Bronchial epithelial cell (primary cell): Measurements from ENCODE around the gene MST1R. TPM values are rescaled to one million over a fixed set of nuclear protein-coding genes. Genes with fewer than 3 reads are reported as not detected.

Experiments used
- DNase-seq: peaks from one replicate; pipeline ENCODE4 v3.0.0-alpha.2; 2010; ENCODE audit warnings: low read depth
- FAIRE-seq: peaks from 2 replicates; lab custom pipeline; 2011; peaks lifted over from hg19 to GRCh38; lab: Jason Lieb, UNC
- H3K27me3 ChIP-seq: 2 replicates; pipeline ENCODE4 v1.5.1; 2011; ENCODE audit warnings: low read length; ENCODE audit not compliant: control insufficient read depth, insufficient read depth
- H3K36me3 ChIP-seq: 2 replicates; pipeline ENCODE4 v1.5.1; 2011; ENCODE audit warnings: low read length; ENCODE audit not compliant: control insufficient read depth, insufficient read depth
- H3K4me3 ChIP-seq: 2 replicates; pipeline ENCODE4 v1.5.1; 2011; ENCODE audit warnings: mild to moderate bottlenecking, low read depth, low read length, control low read depth
- total RNA-seq: library from RNA; depleted of rRNA; stranded (reverse); fragments of >200 nt; gene quantifications from 2 replicates; pipeline ENCODE4 v1.2.1, GENCODE V29; 2014
- TF ChIP-seq, protein P1 (sequence below): IDR thresholded peaks from 2 replicates; pipeline ENCODE4 v1.5.1; 2011; ENCODE audit warnings: mild to moderate bottlenecking, moderate library complexity, low read length, control low read depth, inconsistent platforms; ENCODE audit not compliant: insufficient read depth, severe bottlenecking

The MST1R gene
- total RNA-seq, 1 donor from 2014 or later, result 33.7 TPM

- FAIRE-seq, result no peak
- no peaks in the 10 kb centered on the region for H3K36me3 ChIP-seq
- DNase-seq, result peak; percentile 63
- TF ChIP-seq, protein P1, sequence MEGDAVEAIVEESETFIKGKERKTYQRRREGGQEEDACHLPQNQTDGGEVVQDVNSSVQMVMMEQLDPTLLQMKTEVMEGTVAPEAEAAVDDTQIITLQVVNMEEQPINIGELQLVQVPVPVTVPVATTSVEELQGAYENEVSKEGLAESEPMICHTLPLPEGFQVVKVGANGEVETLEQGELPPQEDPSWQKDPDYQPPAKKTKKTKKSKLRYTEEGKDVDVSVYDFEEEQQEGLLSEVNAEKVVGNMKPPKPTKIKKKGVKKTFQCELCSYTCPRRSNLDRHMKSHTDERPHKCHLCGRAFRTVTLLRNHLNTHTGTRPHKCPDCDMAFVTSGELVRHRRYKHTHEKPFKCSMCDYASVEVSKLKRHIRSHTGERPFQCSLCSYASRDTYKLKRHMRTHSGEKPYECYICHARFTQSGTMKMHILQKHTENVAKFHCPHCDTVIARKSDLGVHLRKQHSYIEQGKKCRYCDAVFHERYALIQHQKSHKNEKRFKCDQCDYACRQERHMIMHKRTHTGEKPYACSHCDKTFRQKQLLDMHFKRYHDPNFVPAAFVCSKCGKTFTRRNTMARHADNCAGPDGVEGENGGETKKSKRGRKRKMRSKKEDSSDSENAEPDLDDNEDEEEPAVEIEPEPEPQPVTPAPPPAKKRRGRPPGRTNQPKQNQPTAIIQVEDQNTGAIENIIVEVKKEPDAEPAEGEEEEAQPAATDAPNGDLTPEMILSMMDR, result peak; percentile 84
- no peaks in the 10 kb centered on the region for H3K27me3 ChIP-seq
- no peak overlapping the region for H3K4me3 ChIP-seq
Observed at GRCh38 chr3:49839193-49839809, 64.4 kb downstream of the MST1R start.

Other genes with a start within 250 kb of the MST1R start
- gene APEH, start 229.5 kb downstream of the MST1R start, total RNA-seq, result 156 and 163 TPM in 2 replicates
- 4.7 and 7.6 TPM in 2 replicates for gene MST1, start 214.4 kb downstream of the MST1R start, total RNA-seq
- gene RNF123, start 214.3 kb downstream of the MST1R start, total RNA-seq, result 17.6 and 21.5 TPM in 2 replicates
- not detected in 2 replicates for gene AMIGO3, start 184.2 kb downstream of the MST1R start, total RNA-seq
- 28.4 and 57.7 TPM in 2 replicates for gene GMPPB, start 179.9 kb downstream of the MST1R start, total RNA-seq
- gene IP6K1, start 117.3 kb downstream of the MST1R start, total RNA-seq, result 20.3 and 27.1 TPM in 2 replicates
- not detected in 2 replicates for gene CDHR4, start 104.0 kb downstream of the MST1R start, total RNA-seq
- 19.5 and 21.6 TPM in 2 replicates for gene INKA1, start 100.6 kb downstream of the MST1R start, total RNA-seq
- 0.53 and 0.64 TPM in 2 replicates for gene UBA7, start 89.9 kb downstream of the MST1R start, total RNA-seq
- 0.79 and 1.2 TPM in 2 replicates for gene TRAIP, start 47.3 kb downstream of the MST1R start, total RNA-seq
- gene CAMKV, start 34.0 kb downstream of the MST1R start, total RNA-seq, result 0.13 and 0.26 TPM in 2 replicates
- gene MON1A, start 25.9 kb upstream of the MST1R start, total RNA-seq, result 9.1 and 15.8 TPM in 2 replicates
- gene RBM6, start 36.3 kb upstream of the MST1R start, total RNA-seq, result 35.5 and 42.2 TPM in 2 replicates
- 80.3 and 129 TPM in 2 replicates for gene RBM5, start 185.0 kb upstream of the MST1R start, total RNA-seq